HG02852 (cell line): ENCODE measurements around the gene ITIH4.
"Not testable (repeated sequence)": the region's sequence is repeated elsewhere in the genome, so short reads cannot be mapped to it uniquely, and the experiment has no call there.

Experiments used
- ATAC-seq: cut with Tn5 transposase; IDR thresholded peaks from one replicate; pipeline ENCODE4 v1.9.1; 2021; ENCODE audit warnings: mild to moderate bottlenecking, moderate library complexity; ENCODE audit not compliant: unreplicated experiment

ITIH4 gene

GRCh38 chr3:52787246-52787645 lies 43.2 kb downstream of the ITIH4 start:
- ATAC-seq, result no peak

GRCh38 chr3:52786330-52787215 lies 43.9 kb downstream of the ITIH4 start:
- ATAC-seq, result no peak

- no peak for ATAC-seq
Measured at GRCh38 chr3:52784931-52785590, 45.4 kb downstream of the ITIH4 start.

GRCh38 chr3:52784021-52784621 lies 46.4 kb downstream of the ITIH4 start:
- ATAC-seq, result no peak

- no peak for ATAC-seq
Measured at GRCh38 chr3:52783211-52783555, 47.3 kb downstream of the ITIH4 start.

GRCh38 chr3:52782412-52783210 lies 47.9 kb downstream of the ITIH4 start:
- ATAC-seq, result no peak

- ATAC-seq, result no peak
Measured at GRCh38 chr3:52781741-52782140, 48.7 kb downstream of the ITIH4 start.

- no peak for ATAC-seq
Measured at GRCh38 chr3:52779837-52780585, 50.5 kb downstream of the ITIH4 start.

GRCh38 chr3:52779011-52779836 lies 51.2 kb downstream of the ITIH4 start:
- peak; percentile 61 for ATAC-seq

- ATAC-seq, result no peak
Measured at GRCh38 chr3:52777959-52778805, 52.3 kb downstream of the ITIH4 start.

- ATAC-seq, result no peak
Measured at GRCh38 chr3:52777127-52777958, 53.1 kb downstream of the ITIH4 start, which contains the start of gene ITIH1. Gene ITIH1, plus strand, starts transcription at chr3:52777599. Its CDS starts 17 bp downstream, at chr3:52777616.

- ATAC-seq, result not testable (repeated sequence)
Measured at GRCh38 chr3:52776486-52776885, 54.0 kb downstream of the ITIH4 start.

GRCh38 chr3:52775877-52776276 lies 54.6 kb downstream of the ITIH4 start:
- ATAC-seq, result no peak

- ATAC-seq, result no peak
Measured at GRCh38 chr3:52774901-52775864, 55.3 kb downstream of the ITIH4 start.

- ATAC-seq, result no peak
Measured at GRCh38 chr3:52774066-52774713, 56.3 kb downstream of the ITIH4 start.
